Brain microvascular endothelial cell (primary cell): ENCODE data around the gene TPGS1.

Experiments used
- DNase-seq: peaks from one replicate; pipeline ENCODE4 v3.0.0-alpha.2; 2020
- H3K27ac ChIP-seq: fragments of 250-450 bp; sonication (Bioruptor Pico); 2 replicates; pipeline ENCODE4 v1.5.1; 2020; ENCODE audit warnings: mild to moderate bottlenecking, moderate library complexity
- H3K27me3 ChIP-seq: fragments of 250-450 bp; sonication (Bioruptor Pico); replicated peaks from 2 replicates; pipeline ENCODE4 v1.5.1; 2020; ENCODE audit warnings: mild to moderate bottlenecking
- H3K36me3 ChIP-seq: fragments of 250-450 bp; sonication (Bioruptor Pico); replicated peaks from 2 replicates; pipeline ENCODE4 v1.5.1; 2020; ENCODE audit warnings: mild to moderate bottlenecking
- H3K4me3 ChIP-seq: 2 replicates; pipeline ENCODE4 v1.5.1; 2011; ENCODE audit warnings: low read depth, mild to moderate bottlenecking, control low read depth, low read length, moderate library complexity
- in situ Hi-C: cut with HindIII; loops from 2 replicates; pipeline ENCODE4 v1.10.0; 2017; ENCODE audit warnings: low sequenced_read_pairs, low pct_ligation_motif_present
- TF ChIP-seq, protein P1 (sequence below): IDR thresholded peaks from 2 replicates; pipeline ENCODE4 v1.5.1; 2011; ENCODE audit warnings: low read depth, mild to moderate bottlenecking, moderate library complexity, low read length, control low read depth, inconsistent platforms; ENCODE audit errors: missing control alignments

TPGS1 gene

DNA sequence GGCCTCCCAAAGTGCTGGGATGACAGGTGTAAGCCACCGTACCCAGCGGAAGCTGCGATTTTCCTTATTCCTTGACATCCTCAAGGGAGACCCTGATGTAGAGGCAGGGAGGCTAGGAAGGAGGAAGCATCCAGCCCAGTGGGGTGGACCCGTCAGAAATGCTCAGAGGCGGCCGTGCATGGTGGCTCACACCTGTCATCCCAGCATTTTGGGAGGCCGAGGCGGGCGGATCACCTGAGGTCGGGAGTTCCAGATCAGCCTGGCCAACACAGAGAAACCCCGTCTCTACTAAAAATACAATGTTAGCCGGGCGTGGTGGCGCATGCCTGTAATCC is 48.1 kb downstream of the TPGS1 start:
- TF ChIP-seq, protein P1, sequence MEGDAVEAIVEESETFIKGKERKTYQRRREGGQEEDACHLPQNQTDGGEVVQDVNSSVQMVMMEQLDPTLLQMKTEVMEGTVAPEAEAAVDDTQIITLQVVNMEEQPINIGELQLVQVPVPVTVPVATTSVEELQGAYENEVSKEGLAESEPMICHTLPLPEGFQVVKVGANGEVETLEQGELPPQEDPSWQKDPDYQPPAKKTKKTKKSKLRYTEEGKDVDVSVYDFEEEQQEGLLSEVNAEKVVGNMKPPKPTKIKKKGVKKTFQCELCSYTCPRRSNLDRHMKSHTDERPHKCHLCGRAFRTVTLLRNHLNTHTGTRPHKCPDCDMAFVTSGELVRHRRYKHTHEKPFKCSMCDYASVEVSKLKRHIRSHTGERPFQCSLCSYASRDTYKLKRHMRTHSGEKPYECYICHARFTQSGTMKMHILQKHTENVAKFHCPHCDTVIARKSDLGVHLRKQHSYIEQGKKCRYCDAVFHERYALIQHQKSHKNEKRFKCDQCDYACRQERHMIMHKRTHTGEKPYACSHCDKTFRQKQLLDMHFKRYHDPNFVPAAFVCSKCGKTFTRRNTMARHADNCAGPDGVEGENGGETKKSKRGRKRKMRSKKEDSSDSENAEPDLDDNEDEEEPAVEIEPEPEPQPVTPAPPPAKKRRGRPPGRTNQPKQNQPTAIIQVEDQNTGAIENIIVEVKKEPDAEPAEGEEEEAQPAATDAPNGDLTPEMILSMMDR = no peak
- H3K4me3 ChIP-seq = no peak overlapping the region
- H3K27ac ChIP-seq = no peak overlapping the region

DNA sequence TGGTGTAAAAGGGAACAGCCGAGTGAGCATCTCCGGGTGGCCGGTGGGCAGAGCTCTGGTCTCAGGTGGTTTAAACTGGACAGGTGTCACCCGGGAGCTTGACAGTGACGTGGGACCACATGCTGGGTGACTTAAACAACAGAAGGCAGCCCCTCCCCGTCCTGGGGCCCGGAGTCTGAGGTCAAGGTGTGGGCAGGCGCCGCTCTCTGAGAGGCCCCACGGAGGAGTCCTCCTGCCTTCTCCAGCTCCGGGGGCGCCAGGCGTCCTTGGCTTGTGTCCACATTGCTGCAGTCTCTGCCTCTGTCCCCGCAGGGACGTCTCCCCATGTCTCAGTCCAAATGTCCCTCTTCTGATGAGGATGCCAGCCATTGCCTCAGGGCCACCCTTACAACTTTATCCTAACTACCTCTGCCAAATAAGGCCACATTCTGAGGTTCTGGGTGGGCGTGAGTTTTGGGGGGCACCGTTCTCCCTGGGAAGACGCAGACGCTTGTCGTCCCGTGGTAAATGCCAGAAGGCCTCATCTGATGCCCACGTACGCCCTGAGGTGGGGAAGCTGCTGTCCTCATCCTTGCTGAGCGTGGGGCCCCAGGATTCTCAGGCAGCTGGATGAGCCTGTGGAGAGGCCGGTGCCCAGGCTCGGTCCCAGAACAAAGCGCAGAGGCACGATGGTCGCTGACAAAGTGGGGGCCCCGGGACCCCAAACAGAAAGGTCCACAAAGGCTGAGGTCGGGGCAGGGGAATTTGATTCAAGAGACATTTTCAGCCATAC is 49.5 kb downstream of the TPGS1 start:
- Histone ChIP-seq H3K36me3 (no peaks in the 10 kb centered on the region), H3K27me3 (no peaks in the 10 kb centered on the region), H3K27ac (no peak overlapping the region), H3K4me3 (no peak overlapping the region)
- TF ChIP-seq, protein P1 = no peak
- in situ Hi-C loops = no loop called here
- no peak for DNase-seq

More for the DNA sequence above, 48.1 kb downstream of the TPGS1 start:
- no peaks in the 10 kb centered on the region for H3K36me3 ChIP-seq
- in situ Hi-C loops = no loop called here
- H3K27me3 ChIP-seq = no peaks in the 10 kb centered on the region
- no peak for DNase-seq

DNA sequence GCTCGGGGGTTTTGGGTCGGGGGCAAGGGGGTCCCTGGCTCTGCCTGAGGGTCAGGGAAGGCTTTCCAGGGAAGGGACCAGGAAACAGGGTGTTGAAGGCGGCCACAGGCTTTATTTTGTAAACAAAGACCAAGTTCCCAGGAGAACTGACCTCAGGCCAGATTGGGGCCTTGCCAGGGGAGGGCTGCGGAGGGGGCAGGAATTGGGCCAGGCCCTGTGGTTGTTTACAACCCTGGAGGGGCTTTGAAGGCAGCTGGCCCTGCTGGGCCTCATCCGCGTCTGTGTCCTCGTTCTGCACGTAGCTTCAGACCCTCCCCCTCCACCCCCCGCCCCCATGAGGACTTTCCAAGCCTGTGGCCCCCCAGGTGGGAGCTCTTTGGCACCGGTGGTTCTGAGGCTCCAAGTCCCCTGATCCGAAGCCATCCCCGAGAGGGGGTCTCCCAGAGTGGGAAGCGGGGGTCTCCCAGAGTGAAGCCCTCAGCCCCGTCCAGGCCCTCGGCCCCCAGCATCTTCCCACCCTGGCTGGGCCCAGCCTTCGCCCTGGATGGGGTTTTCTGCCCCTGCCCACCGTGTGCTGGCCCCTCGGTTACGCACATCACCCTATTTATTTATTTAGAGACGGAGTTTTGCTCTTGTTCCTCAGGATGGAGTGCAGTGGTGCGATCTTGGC is 51.6 kb downstream of the TPGS1 start:
- Histone ChIP-seq H3K36me3 (no peaks in the 10 kb centered on the region), H3K27me3 (no peaks in the 10 kb centered on the region), H3K27ac (no peak overlapping the region), H3K4me3 (no peak overlapping the region)
- in situ Hi-C loops = no loop called here
- TF ChIP-seq, protein P1 = no peak
- DNase-seq = no peak

DNA sequence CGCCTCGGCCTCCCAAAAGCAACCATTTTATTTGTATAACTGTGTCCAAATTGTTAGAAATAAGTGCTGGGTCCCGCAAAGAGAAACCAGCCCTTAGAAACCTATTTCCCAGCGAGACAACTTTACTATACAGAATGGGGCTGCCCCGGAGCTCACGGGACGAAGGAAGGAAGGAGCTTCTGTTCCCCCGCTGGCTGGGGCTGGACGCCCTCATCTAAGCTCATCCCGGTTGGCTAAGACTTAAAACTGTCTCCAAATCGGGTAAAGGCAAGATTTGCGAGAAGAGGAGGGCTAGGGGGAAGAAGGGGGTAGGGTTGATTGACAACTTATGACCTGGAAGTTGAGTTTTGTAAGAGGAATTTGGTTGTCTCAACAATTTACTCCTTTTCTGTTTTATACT is 52.8 kb downstream of the TPGS1 start:
- Histone ChIP-seq H3K36me3 (no peaks in the 10 kb centered on the region), H3K27me3 (no peaks in the 10 kb centered on the region), H3K4me3 (no peak overlapping the region), H3K27ac (no peak overlapping the region)
- DNase-seq = no peak
- in situ Hi-C loops = no loop called here
- TF ChIP-seq, protein P1 = no peak

DNA sequence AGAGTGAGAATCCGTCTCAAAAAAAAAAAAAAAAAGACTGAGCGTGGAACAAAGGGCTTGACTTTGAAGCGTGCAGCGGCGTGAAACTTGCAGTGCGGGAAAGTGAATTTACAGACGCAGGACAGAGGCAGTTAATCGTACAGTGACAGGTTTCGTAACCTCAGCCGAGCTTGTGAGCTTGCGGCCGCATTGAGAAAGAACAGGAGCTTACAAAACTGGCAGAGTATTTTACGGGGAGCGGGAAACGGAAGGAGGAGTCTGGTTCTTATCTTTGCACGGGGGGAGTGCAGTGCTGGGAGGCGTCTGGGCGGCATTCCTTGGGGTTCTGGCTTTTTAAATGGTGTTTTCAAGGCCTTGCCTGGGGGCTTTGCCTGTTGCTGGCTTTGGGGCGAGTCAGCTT is 59.1 kb downstream of the TPGS1 start:
- Histone ChIP-seq H3K4me3 (no peak overlapping the region), H3K27me3 (no peaks in the 10 kb centered on the region), H3K27ac (no peak overlapping the region), H3K36me3 (no peaks in the 10 kb centered on the region)
- TF ChIP-seq, protein P1 = no peak
- DNase-seq = no peak
- in situ Hi-C loops = no loop called here
